ENCODE results near the gene COL17A1.

Gene COL17A1

DNA sequence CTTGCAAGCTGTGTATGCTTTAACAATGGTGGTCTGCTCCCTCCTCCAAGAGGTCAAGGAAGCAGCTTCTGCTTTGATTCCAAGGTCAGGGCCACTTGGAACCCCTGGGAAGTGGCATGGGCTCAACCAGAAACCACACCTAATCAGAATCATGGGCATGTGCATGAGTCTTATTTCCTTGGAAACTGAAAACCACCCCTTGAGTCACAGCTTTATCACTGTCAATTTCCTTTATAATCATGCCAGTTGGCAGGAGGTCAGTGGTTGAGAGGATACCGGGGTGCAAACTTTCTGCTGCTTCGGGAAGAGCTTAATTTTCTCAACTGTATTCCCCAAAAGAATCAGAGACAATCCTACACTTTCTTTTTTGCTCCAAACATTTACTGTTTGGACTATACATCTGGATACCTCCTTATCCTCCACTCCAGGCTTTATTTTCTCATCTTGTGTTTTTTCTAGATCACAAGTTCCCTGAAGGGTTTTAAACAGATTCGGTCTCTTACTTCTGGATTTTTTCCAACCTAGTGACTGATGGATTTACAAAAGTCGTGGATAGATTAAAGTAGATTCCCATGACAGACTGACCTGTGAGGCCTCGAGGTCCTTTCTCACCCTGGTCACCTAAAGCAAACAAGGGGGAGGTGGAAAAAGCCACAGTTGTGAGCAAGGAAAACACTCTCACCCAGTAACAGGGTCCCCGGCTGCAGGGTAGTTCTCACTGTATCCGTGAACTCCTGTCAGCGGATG is 36.0 kb downstream of the COL17A1 start:
- no peak for DNase-seq (ENCODE audit: low read depth)

GRCh38 chr10:104046651-104047050 is 39.0 kb downstream of the COL17A1 start:
- DNase-seq (ENCODE audit: low read depth) = no peak

DNA sequence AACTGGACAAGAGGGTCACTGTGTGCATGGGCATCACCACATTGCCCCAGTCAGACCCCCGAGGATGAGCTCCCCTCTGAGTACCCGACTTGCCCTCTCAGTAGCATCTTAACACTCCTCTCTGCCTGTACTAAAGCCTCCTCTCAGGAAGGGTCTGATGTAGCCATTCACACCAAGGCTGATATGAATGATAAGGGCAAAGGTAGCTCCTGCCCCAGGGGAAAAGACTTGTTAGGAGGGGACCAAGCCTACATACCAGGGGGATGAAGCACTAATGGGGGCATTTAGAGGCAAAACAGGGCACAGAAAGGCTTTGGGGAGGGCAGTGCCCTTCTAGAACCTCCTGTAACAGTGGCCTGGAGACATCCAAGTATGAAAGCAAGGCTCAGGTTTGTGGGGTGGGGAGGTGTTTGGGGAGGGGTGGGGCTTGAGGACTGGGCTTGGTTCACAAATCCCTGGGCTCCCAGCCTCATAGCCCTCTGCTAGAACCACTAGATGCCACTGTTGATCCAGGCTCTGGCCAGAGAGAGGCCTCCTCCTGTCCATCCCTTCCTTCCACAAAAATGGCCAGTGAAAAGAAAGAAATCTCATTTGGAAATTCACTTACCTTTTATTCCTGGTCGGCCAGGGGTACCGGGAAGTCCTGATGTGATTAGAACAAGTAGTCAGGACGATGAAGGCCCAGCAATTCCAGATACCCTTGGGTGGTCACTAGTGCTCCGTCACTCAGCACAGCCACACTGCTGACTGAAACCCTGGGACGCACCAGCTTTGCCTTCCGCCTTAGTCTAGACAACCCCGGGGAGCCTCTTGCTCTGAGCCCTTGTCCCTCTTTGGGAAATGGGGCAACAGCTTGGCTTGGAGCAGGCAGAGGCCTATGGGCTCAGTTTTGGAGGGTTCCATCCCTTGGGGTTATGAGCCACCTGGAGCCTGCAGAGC is 40.3 kb downstream of the COL17A1 start:
- DNase-seq (ENCODE audit: low read depth) = peak; percentile 43

- no peak for DNase-seq (ENCODE audit: low read depth)
Measured at GRCh38 chr10:104043854-104044253, 41.8 kb downstream of the COL17A1 start.

DNA sequence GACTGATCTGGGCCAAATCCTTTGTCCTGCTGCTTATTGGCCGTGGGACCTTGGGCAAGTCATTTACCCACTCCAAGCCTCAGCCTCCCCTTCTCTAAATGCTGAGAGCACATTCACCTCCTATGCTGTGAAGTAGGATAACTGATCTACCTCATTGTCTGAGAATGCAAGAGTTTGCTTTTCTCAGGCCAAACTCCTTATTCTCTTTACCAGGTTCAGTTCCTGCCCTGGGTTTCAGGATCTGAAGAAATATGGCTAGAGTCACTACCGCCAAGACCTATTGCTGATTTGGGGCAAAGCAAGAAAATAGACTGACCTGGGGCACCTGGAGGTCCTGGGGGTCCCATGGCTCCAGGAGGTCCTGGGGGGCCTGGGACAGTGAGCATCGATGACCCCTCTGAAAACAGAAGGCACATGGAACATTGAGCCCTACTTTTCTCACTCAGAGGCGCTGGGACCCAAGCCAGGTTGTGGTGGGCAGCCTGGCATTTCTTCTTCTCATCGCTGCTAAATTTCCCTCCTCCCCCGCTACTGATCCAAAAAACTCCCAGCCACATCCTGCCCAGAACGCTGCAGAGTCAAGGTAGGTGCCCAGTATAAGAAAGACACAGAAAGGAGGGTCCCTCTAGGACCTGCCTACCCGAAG is 42.4 kb downstream of the COL17A1 start:
- no peak for DNase-seq (ENCODE audit: low read depth)

DNA sequence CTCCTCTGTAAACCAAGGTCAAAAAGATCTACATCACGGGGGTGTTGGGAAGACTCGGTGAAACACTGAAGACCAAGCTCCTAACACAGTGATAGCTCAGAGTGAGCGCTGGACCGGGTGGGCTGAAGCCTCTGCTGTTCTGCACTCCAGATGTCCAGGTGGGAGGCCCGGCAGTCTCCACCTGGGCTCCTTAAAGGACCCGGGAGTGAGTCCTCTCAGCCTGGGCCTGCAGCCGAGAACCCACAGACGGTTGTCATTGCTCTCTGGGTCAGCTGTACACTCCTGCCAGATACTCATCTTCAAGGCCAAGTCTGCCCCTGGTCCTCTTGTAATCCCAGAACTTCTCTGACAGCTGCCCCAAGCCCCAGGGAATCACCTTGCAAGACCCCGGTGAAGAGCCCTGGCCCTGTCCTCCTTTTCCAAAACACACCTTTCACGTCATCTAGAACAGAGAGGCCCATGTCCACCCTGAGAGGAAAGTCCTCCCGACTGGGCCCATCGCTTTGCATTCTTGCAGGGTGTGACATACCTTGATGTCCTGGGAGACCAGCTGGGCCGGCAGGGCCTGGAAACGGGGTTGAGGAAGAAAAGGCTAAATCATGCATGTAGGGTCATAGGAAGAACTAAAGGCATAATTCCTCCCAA is 43.7 kb downstream of the COL17A1 start:
- DNase-seq (ENCODE audit: low read depth) = no peak

DNA sequence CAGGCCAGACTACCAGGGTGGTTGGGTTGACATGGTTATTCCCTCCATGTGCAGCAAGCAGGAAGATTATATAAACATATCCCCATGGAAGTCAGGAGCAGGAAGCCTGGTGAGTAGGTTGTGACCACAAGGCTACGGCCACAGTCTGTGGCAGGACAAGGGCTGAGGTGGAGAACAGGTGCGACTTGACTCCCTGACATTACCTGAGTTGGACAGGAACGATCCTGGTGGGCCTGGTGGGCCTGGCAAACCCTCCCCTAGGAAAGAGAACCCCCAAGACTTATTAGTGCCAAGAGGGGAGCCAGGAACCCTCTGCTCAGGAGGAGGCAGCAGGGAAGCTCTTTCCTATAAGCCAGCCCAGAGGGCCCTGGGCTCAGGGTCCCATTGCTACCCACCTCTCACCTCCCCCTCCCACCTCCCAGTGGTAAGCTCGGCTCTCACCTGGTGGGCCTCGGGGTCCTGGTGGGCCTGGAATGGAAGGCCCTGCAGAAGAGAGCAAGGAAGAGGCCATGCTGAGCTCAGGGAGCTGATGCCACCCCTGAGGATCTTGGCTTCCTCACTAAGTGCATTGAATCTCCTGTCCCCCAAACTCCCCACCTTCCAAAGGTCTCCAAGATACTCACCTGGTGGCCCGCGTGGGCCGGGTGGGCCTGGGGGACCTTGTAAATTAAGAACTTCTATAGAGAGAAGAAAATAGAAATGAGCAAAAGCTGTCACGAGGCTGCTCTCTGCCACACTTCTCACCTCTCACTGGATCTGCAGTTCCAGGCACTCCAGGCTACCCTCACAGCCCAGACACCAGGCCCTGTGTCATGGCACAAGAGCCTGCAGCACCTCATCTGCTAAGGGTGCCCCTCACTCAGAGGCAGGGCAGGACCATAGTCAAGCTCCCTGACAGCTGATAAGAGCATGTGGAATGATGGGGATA is 44.6 kb downstream of the COL17A1 start:
- no peak for DNase-seq (ENCODE audit: low read depth)

- DNase-seq (ENCODE audit: low read depth) = no peak
Measured at GRCh38 chr10:104040382-104040781, 45.3 kb downstream of the COL17A1 start.

DNA sequence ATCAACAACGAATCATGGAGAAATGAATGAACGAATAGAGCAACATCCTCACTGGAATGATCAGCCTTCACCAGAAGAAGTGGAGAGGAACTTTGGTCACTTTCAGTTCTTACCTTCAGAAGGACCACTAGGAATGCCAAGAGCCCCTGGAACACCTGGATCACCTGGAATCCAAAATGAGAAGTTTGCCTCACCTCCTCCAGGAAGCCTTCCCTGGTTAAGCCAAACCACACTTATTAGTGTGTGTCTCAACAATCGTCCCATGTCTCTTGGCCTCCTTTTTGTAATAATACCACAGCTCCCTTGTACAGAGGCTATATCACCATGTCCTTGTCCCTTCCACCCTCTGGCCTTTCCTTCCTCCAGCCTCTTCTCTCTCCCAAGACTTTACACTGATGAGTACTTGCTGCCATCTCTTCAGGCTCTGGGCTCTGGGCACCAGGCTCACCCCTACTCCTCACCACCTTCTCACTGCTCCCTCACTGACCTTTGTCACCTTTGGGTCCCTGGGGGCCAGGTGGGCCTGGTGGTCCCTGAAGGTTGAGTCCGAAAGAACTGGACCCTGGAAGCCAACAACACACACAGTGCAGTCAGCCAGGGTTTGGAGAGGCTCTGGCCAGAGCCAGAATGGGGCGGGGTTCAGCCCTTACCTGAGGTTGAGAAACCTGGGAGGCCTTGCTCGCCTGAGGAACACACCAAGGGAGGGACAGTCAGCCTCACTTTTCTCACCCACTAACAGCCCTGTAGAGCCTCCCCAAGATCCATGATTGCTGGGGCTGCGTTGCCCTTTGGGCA is 46.5 kb downstream of the COL17A1 start:
- DNase-seq (ENCODE audit: low read depth) = no peak

DNA sequence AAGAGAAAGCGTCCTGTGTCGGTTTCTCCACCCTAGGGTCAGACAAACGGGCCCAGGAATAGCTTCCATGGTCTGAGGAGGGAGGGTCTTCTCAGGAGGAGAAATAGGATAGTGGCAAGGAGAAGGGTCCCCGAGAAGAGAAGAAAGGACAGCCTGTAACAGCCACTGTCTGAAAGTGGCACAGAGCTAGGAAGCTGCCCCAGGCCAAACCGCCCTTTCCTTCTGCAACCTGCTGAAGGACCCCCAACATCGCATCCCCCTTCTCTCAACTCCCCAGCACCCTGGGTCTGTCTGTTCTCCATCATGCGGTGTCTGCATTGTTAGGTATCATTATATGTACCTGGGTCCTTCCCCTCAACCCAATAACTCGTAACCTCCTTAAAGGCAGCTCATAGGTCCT is 47.1 kb downstream of the COL17A1 start:
- no peak for DNase-seq (ENCODE audit: low read depth)

- DNase-seq (ENCODE audit: low read depth) = no peak
Measured at GRCh38 chr10:104037261-104037951, 48.3 kb downstream of the COL17A1 start.

DNA sequence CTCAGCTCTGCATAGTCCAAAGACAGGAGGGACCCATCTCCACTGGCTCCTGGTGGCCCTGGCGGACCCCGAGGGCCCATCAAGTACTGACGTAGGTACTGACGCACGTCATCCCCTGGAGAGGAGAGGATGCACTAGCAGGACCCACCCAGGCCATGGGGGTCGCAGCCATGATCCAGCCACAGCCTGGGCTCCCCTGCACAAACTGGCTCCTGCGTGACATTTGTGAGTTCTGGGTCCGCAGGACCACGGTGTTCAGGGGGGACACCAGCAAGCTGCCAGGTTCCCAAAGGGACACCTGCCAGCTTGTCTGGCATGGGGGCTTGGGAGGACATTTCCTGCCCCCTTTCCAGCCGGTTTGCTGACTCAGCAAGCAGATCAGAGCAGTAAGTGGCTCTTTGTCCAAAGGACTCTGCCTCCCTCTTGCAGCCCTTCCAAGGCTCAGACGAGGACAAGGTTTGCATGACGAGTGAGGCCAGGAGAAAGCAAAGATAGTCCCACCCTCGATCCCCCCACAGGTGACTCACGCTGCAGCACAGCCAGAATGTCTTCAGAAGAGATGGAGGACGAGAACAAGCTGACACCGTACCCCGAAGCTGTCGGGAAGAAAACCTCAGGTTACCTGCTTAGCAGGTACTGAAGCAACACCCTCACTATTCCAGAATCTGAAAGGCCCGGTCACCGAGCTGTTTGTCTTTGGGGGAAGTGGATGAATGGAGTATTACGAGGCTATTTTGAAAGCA is 49.0 kb downstream of the COL17A1 start:
- no peak for DNase-seq (ENCODE audit: low read depth)

GRCh38 chr10:104036069-104036384 is 49.7 kb downstream of the COL17A1 start:
- DNase-seq (ENCODE audit: low read depth) = no peak

DNA sequence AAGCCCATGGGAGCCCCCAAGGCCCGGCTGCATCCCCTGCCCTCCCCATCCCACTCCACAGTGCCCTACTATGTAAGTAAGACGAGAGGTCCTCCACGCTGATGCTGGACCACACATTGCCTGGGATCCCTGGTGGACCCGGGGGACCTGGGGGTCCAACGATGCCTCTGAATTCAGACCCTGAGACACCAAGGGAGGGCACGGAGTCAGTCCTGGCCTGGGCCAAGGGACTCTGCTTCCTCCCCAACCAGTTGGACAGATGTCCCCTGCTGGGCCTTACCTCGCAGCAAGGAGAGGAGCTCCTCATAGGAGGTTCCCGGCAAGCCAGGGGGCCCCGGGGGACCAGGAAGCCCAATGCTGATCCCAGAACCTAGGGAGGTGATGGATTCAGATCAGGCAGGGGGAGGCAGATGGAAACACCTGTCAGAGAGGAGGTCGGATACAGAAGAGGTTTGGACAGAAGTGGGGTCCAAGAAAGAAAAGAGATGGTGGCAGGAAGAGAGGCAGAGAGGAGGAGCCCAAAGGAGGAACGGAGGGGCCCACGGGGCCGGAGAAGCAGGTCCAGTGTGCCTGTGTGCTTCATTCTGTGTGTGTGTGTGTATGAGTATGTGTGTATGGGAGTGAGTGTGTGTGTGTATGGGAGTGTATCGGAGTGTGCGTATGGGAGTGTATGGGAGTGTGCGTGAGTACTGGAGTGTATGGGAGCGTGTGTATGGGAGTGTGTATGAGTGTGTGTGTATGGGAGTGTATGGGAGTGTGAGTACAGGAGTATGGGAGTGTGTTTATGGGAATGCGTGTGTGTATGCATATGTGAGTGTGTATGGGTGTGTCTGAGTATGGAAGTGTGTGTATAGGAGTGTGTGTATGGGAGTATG is 50.2 kb downstream of the COL17A1 start:
- no peak for DNase-seq (ENCODE audit: low read depth)

DNA sequence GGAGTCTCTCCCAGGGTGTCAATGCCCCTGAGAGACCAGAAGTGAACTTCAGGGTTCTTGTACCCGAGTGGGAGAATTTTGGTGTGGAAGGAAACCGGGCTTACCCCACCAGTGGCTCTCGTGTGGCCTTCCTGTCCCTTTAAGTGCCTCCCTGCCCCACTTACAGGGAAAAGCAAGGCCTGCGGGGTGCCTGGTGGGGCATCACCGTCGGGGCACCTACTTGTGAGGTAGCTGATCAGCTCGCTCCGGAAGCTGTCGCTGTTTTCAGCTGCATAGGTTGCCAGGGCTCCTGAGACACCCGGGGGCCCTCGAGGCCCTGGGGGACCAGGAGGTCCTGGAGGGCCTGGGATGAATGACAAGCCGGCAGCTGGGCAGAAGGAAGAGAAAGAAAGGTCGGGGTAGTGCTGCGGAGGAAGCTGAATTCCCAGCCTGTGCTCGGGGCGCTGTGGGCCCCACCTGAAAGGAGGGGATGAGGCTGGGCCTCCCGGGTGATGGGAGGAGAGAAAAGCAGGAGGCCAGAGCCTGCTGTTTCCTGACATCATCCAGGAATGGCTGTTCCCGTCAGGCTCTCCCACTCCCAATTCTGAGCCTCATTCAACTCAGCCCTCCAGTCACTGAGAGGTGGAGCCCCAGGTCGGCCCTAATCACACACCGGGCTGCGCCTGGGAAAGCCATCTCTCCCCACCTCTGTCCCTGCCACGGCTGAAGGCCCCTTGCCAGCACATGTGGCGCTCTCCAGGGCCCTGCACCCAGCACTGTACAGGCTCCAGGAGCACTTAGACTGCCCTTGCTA is 51.1 kb downstream of the COL17A1 start:
- DNase-seq (ENCODE audit: low read depth) = no peak

GRCh38 chr10:104033966-104034365 is 51.7 kb downstream of the COL17A1 start:
- no peak for DNase-seq (ENCODE audit: low read depth)

- DNase-seq (ENCODE audit: low read depth) = no peak
Measured at GRCh38 chr10:104033401-104033930, 52.2 kb downstream of the COL17A1 start.

Data from non-pigmented ciliary epithelial cell (primary cell).